B cell (primary cell): ENCODE results near the gene CIT. TPM values are rescaled to one million over a fixed set of nuclear protein-coding genes. Genes with fewer than 3 reads are reported as not detected.

Experiments used
- ATAC-seq: fragments of 200-7000 bp; cut with Tn5 transposase; one replicate; pipeline ENCODE4 v1.10.0; 2021; ENCODE audit warnings: low read depth, mild to moderate bottlenecking, moderate number of reproducible peaks, moderate library complexity
- CTCF ChIA-PET: fragments of 350-600 bp; sonication (Branson Sonifier 250); formaldehyde crosslinking; loops from one replicate; lab custom pipeline; 2021; ENCODE audit warnings: antibody characterized with exemption, inconsistent platforms; lab: Charles Lee
- POLR2A ChIA-PET: fragments of 350-600 bp; sonication (Branson Sonifier 250); formaldehyde crosslinking; loops from one replicate; lab custom pipeline; 2021; ENCODE audit warnings: antibody characterized with exemption; lab: Charles Lee
- DNase-seq: peaks from one replicate; pipeline ENCODE4 v3.0.0; 2013
- H2AFZ ChIP-seq: 2 replicates; pipeline ENCODE4 v1.6.1; 2012; ENCODE audit warnings: mild to moderate bottlenecking, low read depth, low read length; ENCODE audit not compliant: insufficient read depth, poor library complexity, severe bottlenecking
- H3K27ac ChIP-seq, 2 donors: 1 replicate in 1 of 2; 2 replicates in 1 of 2; pipeline ENCODE4 v1.5.1; 2012 to 2013; ENCODE audit warnings: low read length in 2 of 2, mild to moderate bottlenecking in 2 of 2, moderate library complexity in 1 of 2
- H3K27me3 ChIP-seq, 4 experiments: fragments of 200-600 bp in 1 of 4; sonication (generic) in 1 of 4; replicated peaks in 1 of 4; 1 replicate in 2 of 4; 2 replicates in 2 of 4; pipeline versions ENCODE4 v1.6.1 to v1.7.0; 2013 to 2016; ENCODE audit warnings: low read length in 3 of 4, mild to moderate bottlenecking in 2 of 4, mixed read lengths in 1 of 4, moderate library complexity in 1 of 4; ENCODE audit not compliant: insufficient read depth in 4 of 4, control insufficient read depth in 3 of 4; ENCODE audit errors: control extremely low read depth in 1 of 4
- H3K36me3 ChIP-seq, 2 experiments: replicated peaks in 1 of 2; 1 replicate in 1 of 2; 2 replicates in 1 of 2; pipeline versions ENCODE4 v1.6.1 to v1.7.1; 2013; ENCODE audit warnings: low read length in 1 of 2; ENCODE audit not compliant: insufficient read depth in 2 of 2, control insufficient read depth in 1 of 2; ENCODE audit errors: control extremely low read depth in 1 of 2, extremely low read depth in 1 of 2
- H3K4me1 ChIP-seq, 2 donors: fragments of 200-600 bp in 1 of 2; sonication (generic) in 1 of 2; 1 replicate in 1 of 2; 2 replicates in 1 of 2; pipeline versions ENCODE4 v1.5.1 to v1.6.1; 2013 to 2017; ENCODE audit warnings: low read length in 2 of 2; ENCODE audit not compliant: control insufficient read depth in 2 of 2, insufficient read depth in 2 of 2
- H3K4me2 ChIP-seq: replicated peaks from 2 replicates; pipeline ENCODE3; 2012; ENCODE audit warnings: mild to moderate bottlenecking, low read depth, low read length; ENCODE audit not compliant: poor library complexity, severe bottlenecking
- H3K4me3 ChIP-seq, 5 experiments: fragments of 200-600 bp in 1 of 5; sonication (generic) in 1 of 5; 1 replicate in 3 of 5; 2 replicates in 2 of 5; pipeline versions ENCODE4 v1.5.1 to v1.7.0; 2011 to 2016; ENCODE audit warnings: low read length in 4 of 5, mild to moderate bottlenecking in 4 of 5, low read depth in 2 of 5, control low read depth in 1 of 5, moderate library complexity in 1 of 5; ENCODE audit not compliant: insufficient read depth in 1 of 5; ENCODE audit errors: control extremely low read depth in 1 of 5, extremely low read depth in 1 of 5
- H3K79me2 ChIP-seq: fragments of 200-600 bp; sonication (generic); one replicate; pipeline ENCODE4 v1.6.0; 2016; ENCODE audit warnings: low read length; ENCODE audit not compliant: control insufficient read depth, insufficient read depth
- H3K9ac ChIP-seq: fragments of 200-600 bp; sonication (generic); 2 replicates; pipeline ENCODE4 v1.6.1; 2017; ENCODE audit warnings: mild to moderate bottlenecking, low read length, moderate library complexity
- H3K9me3 ChIP-seq, 3 donors: one replicate each; pipeline versions ENCODE4 v1.6.1 to v1.7.1; 2013; ENCODE audit warnings: low read length in 2 of 3; ENCODE audit not compliant: control insufficient read depth in 2 of 3, insufficient read depth in 1 of 3; ENCODE audit errors: control extremely low read depth in 1 of 3
- H4K20me1 ChIP-seq: 2 replicates; pipeline ENCODE4 v1.6.0; 2012; ENCODE audit warnings: mild to moderate bottlenecking, low read length; ENCODE audit not compliant: insufficient read depth, control insufficient read depth, poor library complexity, severe bottlenecking
- H3K27ac Mint-ChIP-seq: one replicate; pipeline ENCODE4 v1.8.0; 2021; ENCODE audit warnings: mixed read lengths
- H3K27me3 Mint-ChIP-seq: one replicate; pipeline ENCODE4 v1.8.0; 2021; ENCODE audit warnings: mixed read lengths
- H3K4me1 Mint-ChIP-seq: one replicate; pipeline ENCODE4 v1.8.0; 2021; ENCODE audit warnings: mixed read lengths
- H3K4me3 Mint-ChIP-seq: one replicate; pipeline ENCODE4 v1.8.0; 2021; ENCODE audit warnings: mixed read lengths
- H3K9me3 Mint-ChIP-seq: one replicate; pipeline ENCODE4 v1.8.0; 2022; ENCODE audit warnings: mixed read lengths; ENCODE audit not compliant: insufficient read depth
- CTCF ChIP-seq: fragments of 200-600 bp; IDR thresholded peaks from one replicate; pipeline ENCODE4 v1.8.0; 2022; ENCODE audit warnings: antibody characterized with exemption, mild to moderate bottlenecking
- EZH2 ChIP-seq: IDR thresholded peaks from 2 replicates; pipeline ENCODE4 v1.6.1; 2012; ENCODE audit warnings: borderline replicate concordance, low read depth, mild to moderate bottlenecking, moderate library complexity, low read length; ENCODE audit not compliant: insufficient read depth, poor library complexity, severe bottlenecking
- WGBS: methylation state at CpG from one replicate; pipeline ENCODE4 v1.1.5; 2013; ENCODE audit warnings: missing lambda C conversion rate; ENCODE audit not compliant: insufficient coverage; 5-methylcytosine and 5-hydroxymethylcytosine counted together
- intact Hi-C: fragments of 100-400 bp; cut with micrococcal nuclease; formaldehyde crosslinking; loops from one replicate; pipeline ENCODE4 v1.10.0; 2022
- polyA plus RNA-seq: library from polyadenylated mRNA; depleted of rRNA; stranded (reverse); fragments of >200 nt; gene quantifications from 2 replicates; pipeline ENCODE4 v1.2.3, GENCODE V29; 2012
- total RNA-seq, 2 donors: library from RNA; stranded (reverse); fragments of 120-200 nt in 1 of 2; gene quantifications; 1 replicate in 1 of 2; 2 replicates in 1 of 2; pipeline versions ENCODE4 v1.2.3 to v1.2.4, GENCODE V29; 2013 to 2022

CIT gene
- total and polyA plus RNA-seq, 2 donors (not counting 1 experiment from before 2014, with no cell fraction given) = 1.4 to 6.1 TPM

- ATAC-seq (no peak), DNase-seq (no peak)
- intact Hi-C loops = no loop called here
- Histone ChIP-seq H3K27me3 (no peaks in the 10 kb centered on the region), H3K27ac (no peak overlapping the region), H3K4me3 (no peak overlapping the region), H3K36me3 (no peaks in the 10 kb centered on the region), H3K4me2 (no peak overlapping the region), H2AFZ (no peak overlapping the region), H4K20me1 (no peaks in the 10 kb centered on the region), H3K9me3 (peaks cover 0 to 4% (median 2%) of the 10 kb centered on the region in 3 donors), H3K9ac (no peak overlapping the region), H3K79me2 (no peaks in the 10 kb centered on the region), H3K4me1 (no peaks in the 10 kb centered on the region)
- peaks cover 3% of the 10 kb centered on the region for H3K9me3 Mint-ChIP-seq
- WGBS = no CpG with 5 or more reads among the region's 6 CpGs
- no peak overlapping the region for H3K4me3 Mint-ChIP-seq
- no peaks in the 10 kb centered on the region for H3K27me3 Mint-ChIP-seq
- ChIA-PET CTCF (no interaction called here), POLR2A (no interaction called here)
- H3K4me1 Mint-ChIP-seq = peaks cover 3% of the 10 kb centered on the region
- TF ChIP-seq EZH2 (no peak), CTCF (no peak)
- no peak overlapping the region for H3K27ac Mint-ChIP-seq
These were observed 68.7 kb downstream of the CIT start for GRCh38 chr12:119808441-119808840.

- POLR2A ChIA-PET = no interaction called here
- no peak overlapping the region for H3K27ac Mint-ChIP-seq
- Histone ChIP-seq H3K27me3 (no peaks in the 10 kb centered on the region), H3K27ac (no peak overlapping the region), H3K4me3 (no peak overlapping the region), H3K9ac (no peak overlapping the region), H3K79me2 (no peaks in the 10 kb centered on the region), H2AFZ (no peak overlapping the region), H3K9me3 (peaks cover 0 to 4% (median 2%) of the 10 kb centered on the region in 3 donors), H3K4me2 (no peak overlapping the region), H4K20me1 (no peaks in the 10 kb centered on the region), H3K4me1 (no peaks in the 10 kb centered on the region), H3K36me3 (no peaks in the 10 kb centered on the region)
- ATAC-seq = no peak
- no peak overlapping the region for H3K4me3 Mint-ChIP-seq
- H3K9me3 Mint-ChIP-seq = peaks cover 3% of the 10 kb centered on the region
- intact Hi-C loops = no loop called here
- CTCF ChIA-PET = no interaction called here
- DNase-seq = no peak
- no peak for TF ChIP-seq EZH2
- no peak for TF ChIP-seq CTCF
- H3K27me3 Mint-ChIP-seq = no peaks in the 10 kb centered on the region
- H3K4me1 Mint-ChIP-seq = peaks cover 3% of the 10 kb centered on the region
These were observed 69.7 kb downstream of the CIT start for GRCh38 chr12:119807380-119807779.
